ENCODE data around the gene NANOG.
"Not testable (repeated sequence)": the region's sequence is repeated elsewhere in the genome, so short reads cannot be mapped to it uniquely, and the experiment has no call there.

DNA sequence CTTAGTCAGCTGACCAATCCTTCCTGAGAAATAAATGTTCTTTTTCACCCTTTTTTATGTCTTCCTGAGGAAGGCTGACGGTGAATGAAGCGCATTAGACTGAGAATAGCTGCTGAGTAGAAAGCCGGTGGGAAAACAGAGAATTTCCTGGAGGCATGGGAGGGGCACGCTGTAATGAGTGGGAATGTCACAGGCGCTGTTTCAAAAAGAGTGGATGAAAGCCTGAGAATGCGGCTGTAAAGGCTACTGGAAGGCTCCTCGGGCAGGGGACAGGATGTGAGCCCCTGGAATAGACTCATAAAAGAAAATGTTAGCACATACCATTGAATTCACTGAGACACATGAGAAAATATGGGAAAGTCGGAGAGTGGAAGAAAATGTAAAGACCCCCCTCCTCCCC lies 53.9 kb downstream of the NANOG start:
- TF ChIP-seq, protein P1, sequence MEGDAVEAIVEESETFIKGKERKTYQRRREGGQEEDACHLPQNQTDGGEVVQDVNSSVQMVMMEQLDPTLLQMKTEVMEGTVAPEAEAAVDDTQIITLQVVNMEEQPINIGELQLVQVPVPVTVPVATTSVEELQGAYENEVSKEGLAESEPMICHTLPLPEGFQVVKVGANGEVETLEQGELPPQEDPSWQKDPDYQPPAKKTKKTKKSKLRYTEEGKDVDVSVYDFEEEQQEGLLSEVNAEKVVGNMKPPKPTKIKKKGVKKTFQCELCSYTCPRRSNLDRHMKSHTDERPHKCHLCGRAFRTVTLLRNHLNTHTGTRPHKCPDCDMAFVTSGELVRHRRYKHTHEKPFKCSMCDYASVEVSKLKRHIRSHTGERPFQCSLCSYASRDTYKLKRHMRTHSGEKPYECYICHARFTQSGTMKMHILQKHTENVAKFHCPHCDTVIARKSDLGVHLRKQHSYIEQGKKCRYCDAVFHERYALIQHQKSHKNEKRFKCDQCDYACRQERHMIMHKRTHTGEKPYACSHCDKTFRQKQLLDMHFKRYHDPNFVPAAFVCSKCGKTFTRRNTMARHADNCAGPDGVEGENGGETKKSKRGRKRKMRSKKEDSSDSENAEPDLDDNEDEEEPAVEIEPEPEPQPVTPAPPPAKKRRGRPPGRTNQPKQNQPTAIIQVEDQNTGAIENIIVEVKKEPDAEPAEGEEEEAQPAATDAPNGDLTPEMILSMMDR (IDR thresholded peaks at IDR 0.05), result not testable (repeated sequence)
- TF ChIP-seq POLR2A (IDR thresholded peaks at IDR 0.05); POLR2AphosphoS5 (IDR thresholded peaks at IDR 0.05); EP300 (IDR thresholded peaks at IDR 0.05; ENCODE audit: low read depth): not testable (repeated sequence)
